Activated CD8-positive, alpha-beta T cell treated with anti-CD3 and anti-CD28 coated beads for 36 hours (primary cell): ENCODE results near the gene TSHZ3. TPM values are rescaled to one million over a fixed set of nuclear protein-coding genes. Genes with fewer than 3 reads are reported as not detected.

Experiments
- ATAC-seq: fragments of 200-7000 bp; cut with Tn5 transposase; one replicate; pipeline ENCODE4 v1.10.0; 2021; ENCODE audit warnings: mild to moderate bottlenecking, moderate library complexity
- CTCF ChIA-PET: fragments of 350-600 bp; sonication (Branson Sonifier 250); formaldehyde crosslinking; loops from one replicate; lab custom pipeline; 2021; ENCODE audit warnings: antibody characterized with exemption; lab: Charles Lee
- POLR2A ChIA-PET: fragments of 350-600 bp; sonication (Branson Sonifier 250); formaldehyde crosslinking; loops from one replicate; lab custom pipeline; 2021; ENCODE audit warnings: antibody characterized with exemption; lab: Charles Lee
- DNase-seq: peaks from one replicate; pipeline ENCODE4 v3.0.0-alpha.2; 2020
- H3K27ac Mint-ChIP-seq: one replicate; pipeline ENCODE4 v1.8.0; 2021; ENCODE audit warnings: mild to moderate bottlenecking, mixed read lengths
- H3K27me3 Mint-ChIP-seq: one replicate; pipeline ENCODE4 v1.8.0; 2021; ENCODE audit warnings: mixed read lengths
- H3K36me3 Mint-ChIP-seq: one replicate; pipeline ENCODE4 v1.8.0; 2021; ENCODE audit warnings: low read depth, mixed read lengths
- H3K4me1 Mint-ChIP-seq: one replicate; pipeline ENCODE4 v1.8.0; 2021; ENCODE audit warnings: low read depth, mixed read lengths
- H3K4me3 Mint-ChIP-seq: one replicate; pipeline ENCODE4 v1.8.0; 2021; ENCODE audit warnings: mild to moderate bottlenecking, moderate library complexity, mixed read lengths
- H3K9me3 Mint-ChIP-seq: one replicate; pipeline ENCODE4 v1.8.0; 2021; ENCODE audit warnings: mixed read lengths
- CTCF ChIP-seq: fragments of 200-600 bp; IDR thresholded peaks from one replicate; pipeline ENCODE4 v1.8.0; 2022; ENCODE audit warnings: antibody characterized with exemption, mild to moderate bottlenecking
- intact Hi-C: fragments of 100-400 bp; cut with micrococcal nuclease; formaldehyde crosslinking; loops from one replicate; pipeline ENCODE4 v1.10.0; 2022
- total RNA-seq, 2 experiments: library from RNA; stranded (reverse); gene quantifications; one replicate each; pipeline ENCODE4 v1.2.3, GENCODE V29; 2021

Gene TSHZ3
- total RNA-seq, 2 experiments from 2014 or later = 0.16 to 0.38 TPM

GRCh38 chr19:31340042-31341025 is 8.9 kb downstream of the TSHZ3 start:
- peaks cover 24% of the 10 kb centered on the region for H3K4me1 Mint-ChIP-seq
- ChIA-PET CTCF (interaction anchor here (1.0 kb wide), 1 partner anchor 19 kb away, joined by 3 read pairs; no protein-coding TSS in a partner anchor), POLR2A (no interaction called here)
- intact Hi-C loops = no loop called here
- H3K36me3 Mint-ChIP-seq = no peaks in the 10 kb centered on the region
- ATAC-seq (peak; percentile 45), DNase-seq (peak; percentile 20)
- no peak for TF ChIP-seq CTCF
- no peak overlapping the region for H3K4me3 Mint-ChIP-seq
- no peaks in the 10 kb centered on the region for H3K9me3 Mint-ChIP-seq
- H3K27me3 Mint-ChIP-seq = peaks cover 41% of the 10 kb centered on the region
- H3K27ac Mint-ChIP-seq = no peak overlapping the region

- TF ChIP-seq CTCF = no peak
- no peak overlapping the region for H3K27ac Mint-ChIP-seq
- ChIA-PET CTCF (interaction anchor here (1.0 to 1.8 kb wide), 3 partner anchors 13 to 19 kb away, joined by 3 to 7 read pairs (median 3); no protein-coding TSS in a partner anchor), POLR2A (no interaction called here)
- no peak for ATAC-seq
- H3K27me3 Mint-ChIP-seq = peaks cover 32% of the 10 kb centered on the region
- H3K4me3 Mint-ChIP-seq = no peak overlapping the region
- H3K4me1 Mint-ChIP-seq = peaks cover 24% of the 10 kb centered on the region
- H3K9me3 Mint-ChIP-seq = no peaks in the 10 kb centered on the region
- intact Hi-C loops = no loop called here
- DNase-seq = no peak
- H3K36me3 Mint-ChIP-seq = no peaks in the 10 kb centered on the region
These were observed 9.8 kb downstream of the TSHZ3 start for GRCh38 chr19:31339411-31339810.

GRCh38 chr19:31338069-31338776 is 11.0 kb downstream of the TSHZ3 start:
- no peaks in the 10 kb centered on the region for H3K9me3 Mint-ChIP-seq
- H3K4me1 Mint-ChIP-seq = peaks cover 24% of the 10 kb centered on the region
- H3K27ac Mint-ChIP-seq = no peak overlapping the region
- no peak overlapping the region for H3K4me3 Mint-ChIP-seq
- H3K27me3 Mint-ChIP-seq = peaks cover 28% of the 10 kb centered on the region
- ChIA-PET CTCF (interaction anchor here (0.8 to 1.8 kb wide), 8 partner anchors 9 to 283 kb away, joined by 3 to 7 read pairs (median 3); no protein-coding TSS in a partner anchor), POLR2A (interaction anchor here (0.8 kb wide), 1 partner anchor 21 kb away, joined by 3 read pairs; no protein-coding TSS in a partner anchor)
- ATAC-seq = peak; percentile 80
- intact Hi-C loops = no loop called here
- DNase-seq = peak; percentile 55
- peak; percentile 40 for TF ChIP-seq CTCF
- H3K36me3 Mint-ChIP-seq = no peaks in the 10 kb centered on the region

- intact Hi-C loops = no loop called here
- no peak overlapping the region for H3K4me3 Mint-ChIP-seq
- H3K36me3 Mint-ChIP-seq = no peaks in the 10 kb centered on the region
- H3K9me3 Mint-ChIP-seq = no peaks in the 10 kb centered on the region
- H3K27me3 Mint-ChIP-seq = peaks cover 24% of the 10 kb centered on the region
- no peak for ATAC-seq
- no peak overlapping the region for H3K27ac Mint-ChIP-seq
- ChIA-PET POLR2A (no interaction called here), CTCF (interaction anchor here (0.8 to 1.8 kb wide), 5 partner anchors 12 to 282 kb away, joined by 3 to 7 read pairs (median 4); no protein-coding TSS in a partner anchor)
- no peak for DNase-seq
- TF ChIP-seq CTCF = no peak
- H3K4me1 Mint-ChIP-seq = peaks cover 24% of the 10 kb centered on the region
These were observed 12.0 kb downstream of the TSHZ3 start for GRCh38 chr19:31337008-31337914.
